MCF 10A (cell line): ENCODE results near the gene HMGN4. TPM values are rescaled to one million over a fixed set of nuclear protein-coding genes. Genes with fewer than 3 reads are reported as not detected.

ENCODE experiments used
- BruUV-seq: library from RNA; stranded (reverse); fragments of 400-500 nt; replicated peaks from 2 replicates; lab custom pipeline; 2021; lab: Mats Ljungman, UMichigan
- CTCF ChIA-PET: fragments of 300-600 bp; sonication (Branson Sonifier 250); formaldehyde crosslinking; extraction: SDS; loops from one replicate; lab custom pipeline; 2021; ENCODE audit warnings: antibody characterized with exemption, inconsistent platforms; lab: Yijun Ruan, JAX
- POLR2A ChIA-PET: fragments of 300-600, 350-650 bp; sonication (Branson Sonifier 250); formaldehyde crosslinking; extraction: SDS; loops from one replicate; lab custom pipeline; 2020; ENCODE audit warnings: antibody characterized with exemption, inconsistent platforms; lab: Yijun Ruan, JAX
- DNase-seq: peaks from one replicate; pipeline ENCODE4 v3.0.0-alpha.2; 2018; ENCODE audit not compliant: unreplicated experiment
- H3K27ac Mint-ChIP-seq: one replicate; pipeline ENCODE4 v1.8.0; 2022; ENCODE audit warnings: mild to moderate bottlenecking, low read depth, mixed read lengths; ENCODE audit not compliant: unreplicated experiment
- H3K27me3 Mint-ChIP-seq: one replicate; pipeline ENCODE4 v1.8.0; 2022; ENCODE audit warnings: mixed read lengths; ENCODE audit not compliant: insufficient read depth, unreplicated experiment
- H3K36me3 Mint-ChIP-seq: one replicate; pipeline ENCODE4 v1.8.0; 2022; ENCODE audit warnings: mild to moderate bottlenecking, moderate library complexity, mixed read lengths; ENCODE audit not compliant: insufficient read depth, unreplicated experiment
- H3K4me1 Mint-ChIP-seq: one replicate; pipeline ENCODE4 v1.8.0; 2022; ENCODE audit warnings: mixed read lengths; ENCODE audit not compliant: insufficient read depth, unreplicated experiment
- H3K4me3 Mint-ChIP-seq: one replicate; pipeline ENCODE4 v1.8.0; 2022; ENCODE audit warnings: mild to moderate bottlenecking, moderate library complexity, mixed read lengths; ENCODE audit not compliant: unreplicated experiment
- H3K9me3 Mint-ChIP-seq: one replicate; pipeline ENCODE4 v1.8.0; 2022; ENCODE audit warnings: mixed read lengths; ENCODE audit not compliant: unreplicated experiment
- intact Hi-C: fragments of 100-400 bp; cut with micrococcal nuclease; formaldehyde crosslinking; loops from 2 replicates; pipeline ENCODE4 v1.14.1; 2022
- total RNA-seq: library from RNA; stranded (reverse); gene quantifications from 2 replicates; pipeline ENCODE4 v1.2.3, GENCODE V29; 2022
- TF ChIP-seq, protein P1 (sequence below): fragments of 200-600 bp; IDR thresholded peaks from one replicate; pipeline ENCODE4 v1.8.0; 2022; ENCODE audit warnings: antibody characterized with exemption, mild to moderate bottlenecking; ENCODE audit not compliant: unreplicated experiment

Gene HMGN4
- total RNA-seq, 1 experiment from 2014 or later = 71.7 TPM

DNA sequence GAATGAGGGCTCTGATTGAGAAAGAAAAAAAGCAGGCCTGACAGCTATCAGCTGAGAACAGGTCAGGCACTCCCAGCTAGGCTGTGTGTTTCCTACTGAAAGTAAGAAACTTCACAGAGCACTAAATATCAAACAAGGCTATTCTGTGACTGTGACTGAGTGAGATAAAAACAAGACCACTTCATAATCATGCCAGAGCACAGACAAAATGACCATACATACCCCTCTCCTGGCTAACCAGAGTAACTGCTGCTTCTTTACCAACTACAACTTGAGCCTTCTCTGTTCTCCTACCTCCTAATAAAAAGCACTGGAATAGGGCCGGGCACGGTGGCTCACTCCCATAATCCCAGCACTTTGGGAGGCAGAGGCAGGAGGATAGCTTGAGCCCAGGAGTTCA is 44.9 kb upstream of the HMGN4 start:
- CTCF ChIA-PET = interaction anchor here (0.7 kb wide), 1 partner anchor 1270 kb away, joined by 3 read pairs; no protein-coding TSS in a partner anchor
- intact Hi-C loops = no loop called here
- peaks cover 7% of the 10 kb centered on the region for H3K36me3 Mint-ChIP-seq
- BruUV-seq = no TSS peak
- H3K27me3 Mint-ChIP-seq = no peaks in the 10 kb centered on the region
- no peaks in the 10 kb centered on the region for H3K9me3 Mint-ChIP-seq
- no peak overlapping the region for H3K27ac Mint-ChIP-seq
- DNase-seq = no peak
- POLR2A ChIA-PET = interaction anchor here (0.5 kb wide), 1 partner anchor 1373 kb away, joined by 5 read pairs; no protein-coding TSS in a partner anchor
- no peak overlapping the region for H3K4me3 Mint-ChIP-seq
- TF ChIP-seq, protein P1, sequence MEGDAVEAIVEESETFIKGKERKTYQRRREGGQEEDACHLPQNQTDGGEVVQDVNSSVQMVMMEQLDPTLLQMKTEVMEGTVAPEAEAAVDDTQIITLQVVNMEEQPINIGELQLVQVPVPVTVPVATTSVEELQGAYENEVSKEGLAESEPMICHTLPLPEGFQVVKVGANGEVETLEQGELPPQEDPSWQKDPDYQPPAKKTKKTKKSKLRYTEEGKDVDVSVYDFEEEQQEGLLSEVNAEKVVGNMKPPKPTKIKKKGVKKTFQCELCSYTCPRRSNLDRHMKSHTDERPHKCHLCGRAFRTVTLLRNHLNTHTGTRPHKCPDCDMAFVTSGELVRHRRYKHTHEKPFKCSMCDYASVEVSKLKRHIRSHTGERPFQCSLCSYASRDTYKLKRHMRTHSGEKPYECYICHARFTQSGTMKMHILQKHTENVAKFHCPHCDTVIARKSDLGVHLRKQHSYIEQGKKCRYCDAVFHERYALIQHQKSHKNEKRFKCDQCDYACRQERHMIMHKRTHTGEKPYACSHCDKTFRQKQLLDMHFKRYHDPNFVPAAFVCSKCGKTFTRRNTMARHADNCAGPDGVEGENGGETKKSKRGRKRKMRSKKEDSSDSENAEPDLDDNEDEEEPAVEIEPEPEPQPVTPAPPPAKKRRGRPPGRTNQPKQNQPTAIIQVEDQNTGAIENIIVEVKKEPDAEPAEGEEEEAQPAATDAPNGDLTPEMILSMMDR = no peak
- H3K4me1 Mint-ChIP-seq = no peaks in the 10 kb centered on the region

DNA sequence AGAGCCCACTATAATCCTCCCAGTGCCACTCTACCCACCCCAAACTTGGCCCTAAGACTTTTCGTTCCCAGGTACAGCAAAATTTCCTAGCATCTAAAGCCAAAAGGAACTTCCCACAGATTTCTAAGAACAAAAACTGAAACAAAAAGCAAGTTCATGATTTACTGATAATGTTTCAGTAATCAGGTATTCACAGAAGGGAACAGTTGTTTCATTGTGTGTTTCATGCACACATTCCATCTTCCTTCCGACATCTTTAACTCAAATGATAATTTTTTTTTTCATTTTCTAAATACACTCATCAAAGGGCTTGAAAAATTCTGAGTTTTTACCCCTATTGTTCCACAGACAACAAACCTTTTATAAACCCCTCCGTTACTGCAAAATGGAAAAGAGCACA is 44.0 kb upstream of the HMGN4 start:
- Mint-ChIP-seq H3K36me3 (peaks cover 7% of the 10 kb centered on the region), H3K4me3 (no peak overlapping the region), H3K27me3 (no peaks in the 10 kb centered on the region), H3K4me1 (no peaks in the 10 kb centered on the region), H3K27ac (no peak overlapping the region), H3K9me3 (no peaks in the 10 kb centered on the region)
- intact Hi-C loops = no loop called here
- ChIA-PET POLR2A (no interaction called here), CTCF (no interaction called here)
- no peak for DNase-seq
- BruUV-seq = no TSS peak
- TF ChIP-seq, protein P1 = no peak

DNA sequence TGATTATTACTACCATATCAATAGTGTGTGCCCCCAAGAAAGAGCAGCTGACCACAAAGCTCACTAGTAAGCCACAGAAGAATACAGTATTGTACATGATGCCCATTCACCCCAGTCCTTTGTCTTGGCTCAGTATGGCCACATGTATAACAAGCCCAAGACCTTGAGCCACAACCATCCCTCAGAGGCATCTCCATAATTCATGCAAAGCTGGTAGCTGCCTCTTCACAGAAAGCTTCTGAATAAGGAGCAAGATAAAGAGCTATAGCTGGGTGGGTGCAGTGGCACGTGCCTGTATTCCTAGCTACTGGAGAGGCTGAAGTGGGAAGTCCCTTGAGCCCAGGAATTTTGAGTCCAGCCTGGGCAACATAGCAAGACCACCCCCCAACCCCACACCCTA is 42.9 kb upstream of the HMGN4 start:
- TF ChIP-seq, protein P1 = no peak
- H3K27ac Mint-ChIP-seq = no peak overlapping the region
- no peaks in the 10 kb centered on the region for H3K27me3 Mint-ChIP-seq
- H3K36me3 Mint-ChIP-seq = peaks cover 5% of the 10 kb centered on the region
- no peak for DNase-seq
- POLR2A ChIA-PET = no interaction called here
- H3K4me1 Mint-ChIP-seq = no peaks in the 10 kb centered on the region
- CTCF ChIA-PET = no interaction called here
- intact Hi-C loops = no loop called here
- H3K4me3 Mint-ChIP-seq = no peak overlapping the region
- no TSS peak for BruUV-seq
- no peaks in the 10 kb centered on the region for H3K9me3 Mint-ChIP-seq

DNA sequence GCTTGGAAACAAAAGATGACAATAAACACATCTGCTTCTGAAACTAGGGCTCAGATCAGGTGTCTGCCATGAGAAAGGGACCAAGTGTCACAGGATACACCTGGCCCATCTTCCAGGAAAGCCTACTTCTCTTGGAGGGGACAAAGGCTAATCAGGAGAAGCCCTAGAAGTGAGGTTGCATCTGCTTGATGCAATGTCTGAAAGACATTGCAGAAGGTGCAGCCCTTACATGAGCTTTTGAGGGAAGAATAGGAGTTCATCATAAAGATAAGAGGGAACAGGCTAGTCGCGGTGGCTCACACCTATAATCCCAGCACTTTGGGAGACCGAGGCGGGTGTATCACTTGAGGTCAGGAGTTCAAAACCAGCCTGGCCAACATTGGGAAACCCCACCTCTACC is 40.6 kb upstream of the HMGN4 start:
- Mint-ChIP-seq H3K27me3 (no peaks in the 10 kb centered on the region), H3K4me1 (no peaks in the 10 kb centered on the region), H3K9me3 (no peaks in the 10 kb centered on the region), H3K4me3 (no peak overlapping the region), H3K27ac (no peak overlapping the region), H3K36me3 (no peaks in the 10 kb centered on the region)
- TF ChIP-seq, protein P1 = no peak
- no peak for DNase-seq
- no TSS peak for BruUV-seq
- ChIA-PET POLR2A (no interaction called here), CTCF (interaction anchor here (0.5 to 0.7 kb wide), 3 partner anchors 36 to 522 kb away, joined by 3 to 5 read pairs (median 3); no protein-coding TSS in a partner anchor)
- intact Hi-C loops = no loop called here
